KG1 (cell line): ENCODE measurements around the gene SYNC.
"Not testable (repeated sequence)": the region's sequence is repeated elsewhere in the genome, so short reads cannot be mapped to it uniquely, and the experiment has no call there.

ENCODE experiments used
- DNase-seq: peaks from one replicate; lab custom pipeline; 2025; lab: John Stamatoyannopoulos, UW

The SYNC gene

GRCh38 chr1:32642292-32642827 lies 60.2 kb downstream of the SYNC start:
- not testable (repeated sequence) for DNase-seq

- no peak for DNase-seq
Observed at GRCh38 chr1:32639489-32640075, 63.0 kb downstream of the SYNC start.

GRCh38 chr1:32636914-32637645 lies 65.5 kb downstream of the SYNC start:
- no peak for DNase-seq

GRCh38 chr1:32635508-32636277 lies 66.9 kb downstream of the SYNC start:
- DNase-seq: no peak

GRCh38 chr1:32632829-32633228 lies 69.7 kb downstream of the SYNC start:
- DNase-seq: no peak

- DNase-seq: not testable (repeated sequence)
Observed at GRCh38 chr1:32630173-32630572, 72.4 kb downstream of the SYNC start.
